Fibroblast of lung (primary cell): Measurements from ENCODE around the gene IDI1. TPM values are rescaled to one million over a fixed set of nuclear protein-coding genes. Genes with fewer than 3 reads are reported as not detected.

Experiments used
- DNase-seq, 2 donors: peaks; one replicate each; pipeline versions ENCODE4 v3.0.0 to v3.0.0-alpha.2; 2010; ENCODE audit warnings: low read depth in 2 of 2
- H2AFZ ChIP-seq: 2 replicates; pipeline ENCODE4 v1.5.1; 2012; ENCODE audit warnings: low read length, control low read depth, inconsistent platforms
- H3K27ac ChIP-seq: 2 replicates; pipeline ENCODE4 v1.5.1; 2011; ENCODE audit warnings: low read length, control low read depth; ENCODE audit not compliant: insufficient read depth
- H3K27me3 ChIP-seq: 2 replicates; pipeline ENCODE4 v1.5.1; 2011; ENCODE audit warnings: mild to moderate bottlenecking, low read length; ENCODE audit not compliant: control insufficient read depth, insufficient read depth
- H3K36me3 ChIP-seq: 2 replicates; pipeline ENCODE4 v1.5.1; 2011; ENCODE audit warnings: low read length; ENCODE audit not compliant: control insufficient read depth, insufficient read depth
- H3K4me1 ChIP-seq: 2 replicates; pipeline ENCODE4 v1.5.1; 2011; ENCODE audit warnings: low read length; ENCODE audit not compliant: control insufficient read depth, insufficient read depth; ENCODE audit errors: extremely low read depth
- H3K4me2 ChIP-seq: 2 replicates; pipeline ENCODE4 v1.5.1; 2011; ENCODE audit warnings: low read length, control low read depth; ENCODE audit not compliant: insufficient read depth; ENCODE audit errors: extremely low read depth
- H3K4me3 ChIP-seq, 4 experiments: fragments of 200-600 bp in 1 of 4; sonication (generic) in 1 of 4; replicated peaks in 1 of 4; 2 replicates each; pipeline ENCODE4 v1.5.1; 2011 to 2016; ENCODE audit warnings: low read length in 4 of 4, low read depth in 3 of 4, mild to moderate bottlenecking in 3 of 4, control low read depth in 2 of 4, inconsistent platforms in 1 of 4, mixed read lengths in 1 of 4; ENCODE audit not compliant: insufficient read depth in 1 of 4; ENCODE audit errors: control extremely low read depth in 1 of 4
- H3K79me2 ChIP-seq: 2 replicates; pipeline ENCODE4 v1.5.1; 2012; ENCODE audit warnings: mild to moderate bottlenecking, low read length, inconsistent platforms; ENCODE audit not compliant: control insufficient read depth, insufficient read depth
- H3K9ac ChIP-seq: 2 replicates; pipeline ENCODE4 v1.5.1; 2011; ENCODE audit warnings: mild to moderate bottlenecking, low read length, control low read depth; ENCODE audit not compliant: insufficient read depth
- H3K9me3 ChIP-seq: 2 replicates; pipeline ENCODE4 v1.5.1; 2012; ENCODE audit warnings: low read depth, low read length; ENCODE audit not compliant: control insufficient read depth, insufficient read depth
- H4K20me1 ChIP-seq: 2 replicates; pipeline ENCODE4 v1.5.1; 2011; ENCODE audit warnings: low read length; ENCODE audit not compliant: control insufficient read depth, insufficient read depth; ENCODE audit errors: extremely low read depth
- EZH2 ChIP-seq: IDR thresholded peaks from 2 replicates; pipeline ENCODE4 v1.5.1; 2012; ENCODE audit warnings: low read length, control low read depth, mild to moderate bottlenecking; ENCODE audit errors: missing control alignments
- polyA plus RNA-seq, 2 donors: library from polyadenylated mRNA; depleted of rRNA in 1 of 2; stranded (reverse) in 1 of 2; unstranded in 1 of 2; fragments of >200 nt; gene quantifications; 2 replicates each; pipeline ENCODE4 v1.2.1, GENCODE V29; 2011 to 2012; ENCODE audit warnings: missing spikeins in 1 of 2
- total RNA-seq: library from RNA; depleted of rRNA; stranded (reverse); fragments of >200 nt; gene quantifications from 2 replicates; pipeline ENCODE4 v1.2.1, GENCODE V29; 2014
- TF ChIP-seq, protein P1 (sequence below), 2 donors: IDR thresholded peaks in 1 of 2; conservative IDR thresholded peaks in 1 of 2; 1 replicate in 1 of 2; 2 replicates in 1 of 2; pipeline ENCODE4 v1.5.1; 2011 to 2012; ENCODE audit warnings: low read length in 2 of 2, control low read depth in 1 of 2, inconsistent platforms in 1 of 2, low read depth in 1 of 2, mild to moderate bottlenecking in 1 of 2

The IDI1 gene
- total and polyA plus RNA-seq, 2 donors (not counting 1 experiment from before 2014, with no cell fraction given): 156 to 202 TPM

- H3K9me3 ChIP-seq: no peaks in the 10 kb centered on the region
- no peak for DNase-seq
- peaks cover 67% of the 10 kb centered on the region for H3K79me2 ChIP-seq
- no peak for TF ChIP-seq EZH2
- TF ChIP-seq, protein P1, sequence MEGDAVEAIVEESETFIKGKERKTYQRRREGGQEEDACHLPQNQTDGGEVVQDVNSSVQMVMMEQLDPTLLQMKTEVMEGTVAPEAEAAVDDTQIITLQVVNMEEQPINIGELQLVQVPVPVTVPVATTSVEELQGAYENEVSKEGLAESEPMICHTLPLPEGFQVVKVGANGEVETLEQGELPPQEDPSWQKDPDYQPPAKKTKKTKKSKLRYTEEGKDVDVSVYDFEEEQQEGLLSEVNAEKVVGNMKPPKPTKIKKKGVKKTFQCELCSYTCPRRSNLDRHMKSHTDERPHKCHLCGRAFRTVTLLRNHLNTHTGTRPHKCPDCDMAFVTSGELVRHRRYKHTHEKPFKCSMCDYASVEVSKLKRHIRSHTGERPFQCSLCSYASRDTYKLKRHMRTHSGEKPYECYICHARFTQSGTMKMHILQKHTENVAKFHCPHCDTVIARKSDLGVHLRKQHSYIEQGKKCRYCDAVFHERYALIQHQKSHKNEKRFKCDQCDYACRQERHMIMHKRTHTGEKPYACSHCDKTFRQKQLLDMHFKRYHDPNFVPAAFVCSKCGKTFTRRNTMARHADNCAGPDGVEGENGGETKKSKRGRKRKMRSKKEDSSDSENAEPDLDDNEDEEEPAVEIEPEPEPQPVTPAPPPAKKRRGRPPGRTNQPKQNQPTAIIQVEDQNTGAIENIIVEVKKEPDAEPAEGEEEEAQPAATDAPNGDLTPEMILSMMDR (conservative IDR thresholded peaks at IDR 0.05 in 1 of 2, IDR thresholded peaks at IDR 0.05 in 1 of 2; ENCODE audit: low read depth in 1 of 2, low read length in 2 of 2): no peak
- H3K27ac ChIP-seq: peak overlapping the region; percentile 98
- no peaks in the 10 kb centered on the region for H3K27me3 ChIP-seq
- peak overlapping the region; percentile 97 for H3K9ac ChIP-seq
- H3K4me3 ChIP-seq: peak overlapping the region; percentile 94 to 99 (median 95)
- H2AFZ ChIP-seq: peak overlapping the region; percentile 5
- peaks cover 1% of the 10 kb centered on the region for H4K20me1 ChIP-seq
- H3K36me3 ChIP-seq: peaks cover 3% of the 10 kb centered on the region
- peaks cover 4% of the 10 kb centered on the region for H3K4me1 ChIP-seq
- H3K4me2 ChIP-seq: peak overlapping the region; percentile 77
These were observed 982 bp downstream of the IDI1 start for GRCh38 chr10:1047937-1048336.

DNA sequence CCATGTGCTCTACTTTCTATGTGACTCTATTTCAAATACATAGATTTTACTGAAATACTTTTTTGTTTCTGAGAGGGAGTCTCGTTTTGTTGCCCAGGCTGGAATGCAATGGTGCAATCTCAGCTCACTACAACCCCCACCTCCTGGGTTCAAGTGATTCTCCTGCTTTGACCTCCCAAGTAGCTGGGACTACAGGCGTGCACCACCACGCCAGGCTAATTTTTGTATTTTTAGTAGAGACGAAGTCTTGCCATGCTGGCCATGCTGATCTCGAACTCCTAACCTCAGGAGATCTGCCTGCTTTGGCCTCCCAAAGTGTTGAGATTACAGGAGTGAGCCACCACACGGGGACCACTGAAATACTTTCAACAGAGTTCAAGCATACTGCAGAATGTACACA lies 3.5 kb downstream of the IDI1 start:
- Histone ChIP-seq H3K9me3 (no peaks in the 10 kb centered on the region), H3K4me3 (peak overlapping the region in 1 of 4 experiments; percentile 49), H3K79me2 (peaks cover 45% of the 10 kb centered on the region), H2AFZ (no peak overlapping the region), H3K27me3 (no peaks in the 10 kb centered on the region), H3K36me3 (peaks cover 3% of the 10 kb centered on the region), H3K27ac (no peak overlapping the region), H4K20me1 (peaks cover 1% of the 10 kb centered on the region), H3K4me2 (peak overlapping the region; percentile 26), H3K9ac (no peak overlapping the region), H3K4me1 (no peaks in the 10 kb centered on the region)
- no peak for DNase-seq
- TF ChIP-seq, protein P1 (conservative IDR thresholded peaks at IDR 0.05 in 1 of 2, IDR thresholded peaks at IDR 0.05 in 1 of 2; ENCODE audit: low read depth in 1 of 2, low read length in 2 of 2): no peak
- no peak for TF ChIP-seq EZH2

- Histone ChIP-seq H3K4me2 (no peak overlapping the region), H3K4me1 (no peaks in the 10 kb centered on the region), H3K36me3 (peaks cover 5% of the 10 kb centered on the region), H3K27ac (no peak overlapping the region), H4K20me1 (peaks cover 1% of the 10 kb centered on the region), H2AFZ (no peak overlapping the region), H3K79me2 (peaks cover 42% of the 10 kb centered on the region), H3K9ac (no peak overlapping the region), H3K9me3 (no peaks in the 10 kb centered on the region), H3K4me3 (peak overlapping the region in 1 of 4 experiments; percentile 19), H3K27me3 (no peaks in the 10 kb centered on the region)
- no peak for TF ChIP-seq EZH2
- TF ChIP-seq, protein P1 (conservative IDR thresholded peaks at IDR 0.05 in 1 of 2, IDR thresholded peaks at IDR 0.05 in 1 of 2; ENCODE audit: low read depth in 1 of 2, low read length in 2 of 2): no peak
- DNase-seq: no peak
These were observed 4.0 kb downstream of the IDI1 start for GRCh38 chr10:1044964-1045363.
